Dedifferentiated amniotic fluid mesenchymal stem cell (primary cell): Measurements from ENCODE around the gene RNF208.

Source experiments
- DNase-seq: peaks from one replicate; pipeline ENCODE4 v3.0.0-alpha.2; 2016; ENCODE audit errors: extremely low spot score

Gene RNF208

DNA sequence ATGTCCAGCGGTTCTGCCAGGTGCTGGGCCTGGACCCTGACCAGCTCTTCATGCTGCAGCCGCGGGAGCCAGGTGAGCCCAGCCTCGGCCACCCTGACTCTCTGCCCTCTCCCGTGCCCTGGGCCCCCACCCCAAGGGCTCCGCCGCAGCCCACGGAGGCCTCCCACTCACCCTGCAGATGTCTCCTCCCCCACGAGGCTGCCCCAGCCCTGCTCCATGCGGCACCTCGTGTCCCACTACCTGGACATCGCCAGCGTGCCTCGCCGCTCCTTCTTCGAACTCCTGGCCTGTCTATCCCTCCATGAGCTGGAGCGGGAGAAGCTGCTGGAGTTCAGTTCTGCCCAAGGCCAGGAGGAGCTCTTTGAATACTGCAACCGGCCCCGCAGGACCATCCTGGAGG lies 7.4 kb downstream of the RNF208 start:
- no peak for DNase-seq

DNA sequence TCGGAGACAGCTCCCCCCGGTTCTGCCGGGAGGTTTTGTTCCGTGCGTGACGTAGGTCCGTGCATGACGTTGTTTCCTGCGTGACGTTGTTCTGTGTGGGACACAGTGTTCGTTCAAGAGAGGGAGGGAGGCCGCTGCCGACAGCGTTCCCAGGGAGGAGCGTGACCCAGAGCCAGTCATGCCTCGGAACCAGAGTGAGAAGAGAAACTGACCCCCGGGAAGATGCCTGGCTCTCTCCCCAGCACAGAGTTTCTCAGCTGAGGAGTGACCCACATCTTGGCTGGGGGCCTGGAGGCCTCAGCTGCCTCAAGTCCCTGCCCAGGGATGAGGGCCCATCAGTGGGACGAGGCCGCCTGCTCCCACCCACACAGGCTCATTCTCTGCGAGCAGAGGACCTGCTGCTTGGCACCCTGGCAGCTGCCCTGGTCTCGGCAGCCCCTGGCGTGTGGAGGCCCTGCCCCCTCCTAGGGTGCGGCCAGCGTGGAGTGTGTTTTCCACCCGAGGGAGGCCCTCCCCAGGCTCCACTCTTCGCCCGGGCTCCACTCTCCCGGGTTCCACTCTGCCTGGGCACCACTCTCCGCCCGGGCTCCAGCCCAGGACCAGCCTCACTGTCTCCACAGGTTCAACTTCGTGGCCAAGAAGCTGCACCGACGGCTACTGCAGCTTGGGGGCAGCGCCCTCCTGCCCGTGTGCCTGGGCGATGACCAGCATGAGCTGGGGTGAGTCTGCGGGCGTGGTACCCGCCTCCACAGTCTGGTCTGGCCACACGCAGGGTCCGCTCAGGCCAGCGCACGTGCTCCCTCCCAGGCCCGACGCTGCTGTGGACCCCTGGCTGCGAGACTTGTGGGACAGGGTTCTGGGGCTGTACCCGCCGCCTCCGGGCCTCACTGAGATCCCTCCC lies 8.6 kb downstream of the RNF208 start:
- DNase-seq, result no peak

DNA sequence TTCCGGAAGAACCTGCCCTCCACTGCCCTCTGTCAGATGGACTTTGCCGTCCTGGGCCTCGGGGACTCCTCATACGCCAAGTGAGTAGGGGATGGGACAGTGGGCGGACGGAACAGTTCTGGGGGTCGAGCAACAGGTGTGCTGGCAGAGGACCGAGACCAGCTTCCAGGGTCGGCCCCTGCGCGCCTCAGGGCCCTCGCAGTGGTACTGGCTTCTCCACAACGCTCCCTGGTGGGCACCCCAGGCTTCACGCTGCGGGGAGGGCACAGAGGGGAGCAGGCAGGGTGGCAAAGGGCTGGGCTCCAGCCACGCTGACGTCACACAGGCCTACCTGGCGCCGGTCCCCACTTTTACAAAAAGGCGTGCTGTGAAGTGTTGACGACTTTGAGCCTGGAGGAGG lies 9.5 kb downstream of the RNF208 start:
- no peak for DNase-seq

DNA sequence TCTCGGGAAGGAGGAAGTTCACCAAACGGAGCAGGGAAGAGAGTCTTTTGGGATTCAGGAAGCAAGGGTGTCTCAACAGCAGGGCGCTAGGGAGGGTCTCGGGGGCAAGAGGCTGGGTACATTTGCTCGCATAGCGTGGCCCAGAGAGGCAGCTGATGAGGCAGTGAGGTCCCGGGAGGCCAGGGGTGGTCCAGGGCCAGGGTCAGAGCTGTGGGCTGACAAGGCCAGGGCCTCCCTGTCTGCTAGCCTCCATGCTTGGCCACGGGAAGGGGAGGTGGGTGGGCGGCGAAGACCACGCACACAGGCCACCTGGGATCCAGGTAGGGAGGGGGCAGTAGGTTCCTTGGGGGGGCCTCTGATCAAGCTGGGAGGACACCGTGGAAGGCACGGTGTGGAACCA lies 10.5 kb downstream of the RNF208 start:
- DNase-seq, result no peak

DNA sequence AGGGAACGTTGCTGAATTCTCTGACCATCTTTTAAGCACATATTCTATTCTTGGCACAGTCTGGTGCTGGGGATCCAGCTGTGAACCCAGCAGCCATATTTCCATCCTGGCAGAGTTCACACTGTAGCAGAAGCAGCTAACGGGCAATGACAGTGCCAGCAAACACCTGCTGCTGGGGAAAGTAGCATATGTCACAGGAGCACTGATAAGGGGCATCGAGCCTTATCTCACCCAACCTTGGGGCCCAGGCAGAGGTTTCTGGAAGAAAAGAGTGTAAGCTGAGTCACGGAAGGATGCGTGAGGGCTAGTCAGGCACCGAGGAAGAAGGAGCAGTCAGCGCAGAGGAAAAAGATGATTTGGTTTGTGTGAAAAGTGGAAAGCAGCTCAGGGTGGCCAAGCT lies 15.4 kb downstream of the RNF208 start:
- no peak for DNase-seq

DNA sequence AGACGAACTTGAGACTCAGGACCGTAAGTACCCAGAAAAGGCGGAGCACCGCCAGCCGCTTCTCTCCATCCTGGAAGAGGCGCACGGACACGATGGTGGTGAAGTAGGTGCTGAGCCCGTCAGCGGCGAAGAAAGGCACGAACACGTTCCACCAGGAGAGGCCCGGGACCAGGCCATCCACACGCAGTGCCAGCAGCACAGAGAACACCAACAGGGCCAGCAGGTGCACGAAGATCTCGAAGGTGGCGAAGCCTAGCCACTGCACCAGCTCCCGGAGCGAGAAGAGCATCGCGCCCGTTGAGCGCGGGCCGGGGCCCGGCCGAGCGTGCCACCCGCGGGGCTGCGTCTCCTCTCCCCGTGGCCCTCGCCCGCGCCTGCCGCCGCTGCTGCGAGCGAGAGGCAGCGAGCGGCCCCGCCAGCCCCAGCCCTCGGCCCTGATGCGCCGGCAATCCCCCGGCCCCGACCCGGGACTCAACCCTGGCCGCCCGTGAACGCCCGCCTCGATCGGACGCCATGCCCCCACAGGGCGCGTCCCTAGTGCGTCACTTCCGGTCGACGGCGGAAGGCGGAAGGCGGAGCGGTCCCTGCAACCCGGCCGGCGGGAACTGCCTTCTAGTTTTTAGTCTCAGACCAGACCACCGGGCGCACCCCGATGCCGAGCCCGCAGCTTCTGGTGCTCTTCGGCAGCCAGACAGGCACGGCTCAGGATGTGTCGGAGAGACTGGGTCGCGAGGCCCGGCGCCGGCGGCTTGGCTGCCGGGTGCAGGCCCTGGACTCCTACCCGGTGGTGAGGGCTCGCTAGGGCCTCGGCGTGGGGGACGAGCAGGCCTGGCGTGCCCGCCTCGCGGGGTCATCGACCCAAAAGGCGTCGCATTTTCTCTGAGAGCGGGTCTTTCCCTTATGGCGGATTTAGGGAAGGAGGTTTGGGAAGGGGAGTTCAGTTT lies 16.6 kb downstream of the RNF208 start, which contains the start of the genes NDOR1 and TMEM203:
Gene NDOR1 (plus strand): TSS at position 575 of the 944 bp plus-strand sequence. CDS start 78 bp downstream, at position 653.
Gene TMEM203 (minus strand): TSS at position 523 of the 944 bp plus-strand sequence. CDS start 234 bp downstream, at position 289.
- DNase-seq, result peak; percentile 86

DNA sequence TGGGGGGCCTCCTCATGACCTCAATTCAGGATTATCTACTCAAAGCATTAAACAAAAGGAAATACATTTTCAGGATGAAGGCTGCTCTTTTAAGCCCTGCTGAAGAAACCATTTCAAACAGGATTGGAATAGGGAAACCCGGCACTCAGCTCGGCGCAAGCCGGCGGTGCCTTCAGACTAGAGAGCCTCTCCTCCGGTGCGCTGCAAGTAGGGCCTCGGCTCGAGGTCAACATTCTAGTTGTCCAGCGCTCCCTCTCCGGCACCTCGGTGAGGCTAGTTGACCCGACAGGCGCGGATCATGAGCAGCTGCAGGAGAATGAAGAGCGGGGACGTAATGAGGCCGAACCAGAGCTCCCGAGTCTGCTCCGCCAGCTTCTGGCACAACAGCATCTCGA lies 17.3 kb downstream of the RNF208 start:
- DNase-seq, result no peak

DNA sequence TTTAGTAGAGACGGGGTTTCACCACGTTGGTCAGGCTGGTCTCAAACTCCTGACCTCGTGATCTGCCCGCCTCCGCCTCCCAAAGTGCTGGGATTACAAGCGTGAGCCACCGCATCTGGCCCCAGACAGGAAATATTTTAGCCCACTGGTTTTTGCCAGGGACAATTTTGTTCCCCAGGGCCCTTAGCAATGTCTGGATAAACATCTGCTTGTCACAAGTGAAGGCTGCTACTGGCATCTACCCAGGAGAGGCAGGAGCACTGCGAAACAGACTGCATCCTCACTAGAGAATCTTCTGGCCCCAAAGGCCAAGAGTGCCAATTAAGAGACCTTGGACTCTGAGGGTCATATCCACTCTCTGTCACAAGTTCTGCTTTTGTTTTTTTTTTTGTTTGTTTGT lies 19.1 kb downstream of the RNF208 start:
- DNase-seq, result no peak

DNA sequence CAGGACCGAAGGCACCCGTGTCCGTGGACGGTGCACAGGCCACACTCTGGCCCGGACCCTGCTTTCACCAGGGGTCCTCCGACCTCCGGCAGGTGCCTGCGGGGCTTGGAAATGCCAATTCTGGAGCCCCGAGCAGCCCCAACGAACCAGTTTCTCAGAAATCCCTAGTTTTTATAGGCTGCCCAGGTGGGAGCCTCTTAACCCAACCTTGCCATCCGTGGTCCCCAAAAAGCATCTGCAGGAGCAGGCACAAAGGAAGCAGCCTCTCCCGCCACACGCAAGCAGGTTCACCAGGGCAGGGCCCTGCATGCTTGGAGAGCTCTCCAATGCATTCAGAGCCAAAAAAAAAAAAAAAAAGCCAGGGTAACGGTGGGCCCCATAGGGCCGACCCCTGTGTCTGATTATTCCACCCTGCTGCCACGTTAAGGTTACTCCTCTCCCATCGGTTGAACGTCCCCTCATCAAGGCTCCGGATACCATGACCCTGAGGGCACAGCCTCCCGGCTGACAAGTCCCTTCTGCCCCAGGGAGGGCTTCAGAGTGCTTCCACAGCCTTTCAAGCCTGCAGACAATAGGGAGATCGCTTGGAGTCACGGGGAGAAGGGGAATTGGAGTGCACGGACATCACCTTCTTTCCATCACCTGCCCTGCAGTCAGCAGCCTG lies 20.7 kb downstream of the RNF208 start:
- no peak for DNase-seq

DNA sequence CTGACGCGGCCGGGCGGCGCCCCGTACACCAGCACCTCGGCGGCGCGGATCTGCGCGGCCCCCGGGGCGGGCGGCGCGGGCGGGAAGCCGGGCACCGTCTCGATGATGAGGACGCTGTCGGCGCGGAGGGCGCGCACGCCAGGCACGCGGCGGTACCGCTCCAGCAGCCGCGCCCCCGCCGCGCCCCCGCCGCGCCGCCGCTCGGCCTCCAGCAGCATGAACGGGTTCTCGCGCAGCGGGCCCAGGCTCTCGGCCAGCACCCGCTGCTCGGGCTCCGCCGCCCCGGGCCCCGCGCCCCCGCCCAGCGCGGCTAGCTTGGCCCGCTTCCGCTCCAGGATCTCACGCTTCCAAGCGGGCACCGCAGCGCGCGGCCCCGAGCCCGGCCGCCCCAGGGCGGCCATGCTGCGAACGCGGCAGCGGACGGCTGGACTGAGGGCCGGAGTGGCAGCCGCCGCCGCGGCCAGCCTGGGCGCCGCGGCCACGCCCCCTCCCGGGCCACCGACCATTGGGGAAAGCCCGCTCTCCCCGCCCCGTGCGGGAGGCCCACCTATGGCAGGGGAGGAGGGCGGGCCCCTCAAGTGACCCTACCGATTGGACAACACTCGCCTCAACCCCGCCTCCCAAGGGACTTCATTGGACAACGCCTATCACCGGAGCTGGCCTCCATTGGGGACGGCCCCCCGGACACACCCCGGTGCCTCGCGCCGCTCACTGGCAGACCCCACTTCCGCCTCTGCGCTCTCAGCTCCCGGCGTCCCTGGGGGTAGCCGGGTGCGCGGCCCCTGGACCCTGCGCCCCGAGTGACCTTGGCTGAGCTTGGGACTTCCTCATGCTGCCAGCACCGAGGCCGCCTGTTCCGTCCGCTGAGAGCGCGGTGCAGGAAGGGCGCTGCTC lies 21.5 kb downstream of the RNF208 start, which contains the start of gene TPRN:
Gene TPRN (minus strand): TSS at position 431 of the 894 bp plus-strand sequence. CDS start 30 bp downstream, at position 401.
- DNase-seq, result peak; percentile 98

DNA sequence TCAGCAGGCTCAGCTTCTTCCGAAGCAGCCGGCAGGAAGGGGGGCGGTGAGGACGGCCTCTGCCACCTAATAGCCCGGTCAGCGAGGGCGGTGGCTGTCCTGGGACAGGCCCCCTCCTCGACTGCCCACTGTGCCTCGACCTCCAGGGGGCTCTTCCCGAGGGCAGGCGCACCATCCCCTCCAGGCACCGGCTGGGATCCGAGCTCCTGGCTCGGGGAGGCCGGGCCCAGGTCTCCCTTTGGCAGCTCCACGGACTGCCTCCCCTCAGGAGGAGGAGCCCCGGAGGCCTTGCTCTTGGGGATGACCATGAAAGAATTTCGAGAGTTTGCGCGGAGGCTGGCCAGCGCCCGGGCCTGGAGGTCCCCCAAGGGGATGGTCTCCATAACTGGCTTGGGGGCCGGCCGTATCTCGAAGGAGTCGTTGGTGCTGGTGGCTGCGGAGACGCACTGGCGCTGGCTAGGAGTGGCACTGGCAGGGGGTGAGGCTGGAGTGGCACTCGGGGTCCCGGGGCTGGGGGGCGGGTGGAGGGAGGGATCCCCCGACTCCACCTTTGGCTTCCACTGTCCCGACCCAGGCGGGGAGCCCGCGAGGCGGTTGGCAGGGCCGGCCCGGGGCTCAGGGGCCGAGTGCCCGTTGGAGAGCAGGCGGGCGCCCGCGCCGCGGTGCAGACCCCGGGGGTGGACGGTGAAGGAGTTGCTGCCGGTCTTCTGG lies 22.5 kb downstream of the RNF208 start:
- no peak for DNase-seq

DNA sequence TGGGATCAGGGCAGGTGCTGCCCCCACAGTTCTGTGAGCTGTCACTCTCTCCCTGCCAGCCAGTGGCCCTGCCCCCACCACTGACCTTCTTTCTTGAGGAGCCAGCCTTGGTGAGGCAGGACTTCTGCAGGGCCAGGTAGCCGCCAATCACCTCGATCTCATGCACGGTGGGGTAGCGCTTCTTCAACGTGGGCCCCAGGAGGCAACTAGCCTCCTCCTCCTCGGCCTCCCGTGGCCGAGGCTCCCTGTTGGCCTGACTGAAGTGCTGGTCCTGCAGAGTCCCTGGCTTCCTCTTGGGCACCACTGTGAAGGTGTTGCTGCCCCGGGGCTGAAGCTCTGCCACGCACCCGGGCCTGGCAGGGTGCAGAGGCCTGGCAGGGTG lies 23.1 kb downstream of the RNF208 start:
- no peak for DNase-seq

DNA sequence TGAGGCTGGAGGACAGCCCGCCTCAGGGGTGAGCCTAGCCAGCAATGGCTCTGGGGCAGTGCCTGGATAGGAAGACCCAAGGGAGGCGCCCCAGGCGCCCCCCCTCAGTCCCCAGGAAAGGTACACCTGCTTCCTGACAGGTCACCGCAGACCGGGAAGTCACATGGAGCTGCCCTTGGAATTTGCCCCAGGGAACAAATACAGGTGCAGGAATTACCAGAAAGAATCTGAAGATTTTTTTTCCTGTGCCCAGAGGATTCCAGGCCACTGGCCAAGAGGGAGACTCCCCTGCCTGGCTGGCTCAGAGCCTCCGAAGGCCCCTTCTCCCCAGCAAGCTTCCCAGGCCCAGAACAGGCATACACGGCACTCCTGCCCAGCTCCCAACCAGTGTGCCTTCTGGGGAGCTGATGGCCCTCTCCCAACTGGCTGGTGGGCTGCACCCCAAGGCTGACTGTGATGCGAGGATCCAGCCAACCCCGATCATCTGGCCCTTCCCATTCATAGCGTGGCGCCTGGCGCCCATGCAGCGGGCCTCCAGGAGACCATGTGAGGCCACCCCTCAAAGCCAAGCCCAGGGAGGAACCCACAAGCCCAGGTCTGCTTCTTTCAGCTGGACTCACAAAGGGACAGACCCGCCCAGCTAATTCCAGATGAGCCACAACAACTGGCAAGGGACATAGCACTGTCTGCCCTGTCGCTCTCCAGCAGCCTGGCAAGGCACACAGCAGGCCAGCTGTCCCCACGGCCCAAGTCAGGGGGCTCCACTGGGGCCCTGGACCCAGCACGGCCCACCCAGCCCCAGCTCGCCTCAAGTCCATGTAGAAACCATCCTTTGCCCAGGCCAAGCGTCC lies 23.8 kb downstream of the RNF208 start:
- DNase-seq, result no peak

DNA sequence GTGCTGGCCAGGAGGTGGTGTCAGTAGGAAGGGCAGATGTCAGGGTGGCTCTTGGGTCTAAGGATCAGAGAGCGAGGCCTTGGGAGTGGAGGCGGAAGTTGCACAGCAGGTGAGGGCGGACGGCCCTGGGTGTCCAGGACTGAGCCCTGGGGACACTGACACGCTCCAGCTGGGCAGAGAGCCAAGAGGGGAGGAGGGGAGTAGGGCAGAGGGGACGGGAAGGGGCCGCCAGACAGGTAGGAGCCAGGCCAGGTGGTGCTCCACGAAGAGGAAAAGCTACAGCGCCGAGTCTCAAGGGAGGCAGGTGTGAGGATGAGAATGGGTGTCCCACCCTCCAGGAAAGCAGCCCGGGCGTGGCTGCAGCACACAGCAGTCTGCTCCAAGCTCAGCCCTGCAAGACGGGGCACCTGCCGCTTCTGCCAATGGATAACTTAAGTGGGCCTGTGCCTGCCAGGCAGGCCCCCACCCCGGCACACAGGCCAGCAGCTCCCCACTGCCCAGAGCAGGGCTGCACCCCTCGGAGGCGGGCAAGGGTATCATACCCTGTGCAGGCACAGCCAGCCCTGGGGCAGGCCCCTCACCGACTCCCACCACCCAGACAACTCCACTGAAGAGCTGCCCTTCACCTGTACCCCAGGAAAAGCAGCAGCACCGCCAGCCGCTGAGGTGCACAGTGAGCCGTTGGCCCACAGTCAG lies 26.4 kb downstream of the RNF208 start:
- no peak for DNase-seq

DNA sequence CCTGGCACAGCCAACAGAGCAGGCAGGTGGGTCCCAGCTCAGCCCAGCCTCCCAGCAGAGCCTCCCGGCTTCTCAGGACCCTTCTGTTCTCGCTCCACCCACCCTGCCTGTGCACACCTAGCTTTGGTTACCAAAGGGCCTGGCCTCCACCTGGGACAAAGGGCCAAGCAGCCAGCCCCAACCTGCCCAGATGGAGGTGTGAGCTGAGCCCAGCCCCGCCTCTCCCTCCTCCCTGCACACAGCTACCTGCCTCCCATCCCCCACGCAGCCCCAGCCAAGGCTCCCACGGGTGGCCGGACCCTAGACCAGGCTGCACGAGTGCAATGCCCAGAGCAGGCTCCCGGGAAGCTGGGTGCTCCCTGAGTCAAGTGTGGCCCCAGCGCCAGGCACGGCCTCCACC lies 27.1 kb downstream of the RNF208 start:
- no peak for DNase-seq

DNA sequence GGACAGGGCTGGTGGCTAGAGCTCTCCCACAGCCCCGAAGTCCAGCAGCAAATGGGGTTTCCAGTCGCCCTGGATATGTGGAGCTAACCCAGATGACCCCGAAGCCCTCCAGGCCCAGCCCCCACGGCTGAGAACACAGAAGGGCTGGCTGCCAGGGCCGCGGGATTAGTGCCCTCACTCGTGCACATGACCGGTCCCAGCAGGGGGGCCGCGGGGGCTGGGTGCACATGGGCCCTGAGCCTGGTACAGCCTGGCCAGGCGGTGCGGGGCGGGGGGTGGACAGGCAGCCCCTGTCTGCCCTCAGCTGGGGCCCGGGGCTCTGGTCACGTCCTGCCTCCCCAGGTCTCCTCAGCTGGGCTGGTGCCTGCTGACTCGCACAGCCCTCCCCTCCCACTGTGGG lies 27.7 kb downstream of the RNF208 start:
- no peak for DNase-seq

DNA sequence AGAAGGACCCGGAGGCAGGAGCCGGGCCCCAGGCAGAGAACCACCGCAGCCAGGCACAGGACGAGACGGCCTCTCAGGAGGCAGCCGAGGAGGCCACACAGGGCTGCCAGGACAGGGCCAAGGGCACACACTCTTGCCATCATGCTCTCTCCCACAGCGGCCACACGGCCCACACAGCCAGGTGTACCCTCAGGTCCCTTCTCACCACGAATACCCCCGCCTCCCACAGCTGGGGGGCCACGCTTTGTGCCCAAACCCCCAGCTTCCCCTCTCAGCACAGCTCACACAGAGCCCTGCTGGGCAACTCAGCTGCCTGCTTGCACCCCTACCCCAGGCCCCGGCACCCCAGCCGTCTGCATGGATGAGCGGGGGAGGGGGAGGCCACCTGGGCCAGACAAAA lies 28.3 kb downstream of the RNF208 start:
- DNase-seq, result no peak

DNA sequence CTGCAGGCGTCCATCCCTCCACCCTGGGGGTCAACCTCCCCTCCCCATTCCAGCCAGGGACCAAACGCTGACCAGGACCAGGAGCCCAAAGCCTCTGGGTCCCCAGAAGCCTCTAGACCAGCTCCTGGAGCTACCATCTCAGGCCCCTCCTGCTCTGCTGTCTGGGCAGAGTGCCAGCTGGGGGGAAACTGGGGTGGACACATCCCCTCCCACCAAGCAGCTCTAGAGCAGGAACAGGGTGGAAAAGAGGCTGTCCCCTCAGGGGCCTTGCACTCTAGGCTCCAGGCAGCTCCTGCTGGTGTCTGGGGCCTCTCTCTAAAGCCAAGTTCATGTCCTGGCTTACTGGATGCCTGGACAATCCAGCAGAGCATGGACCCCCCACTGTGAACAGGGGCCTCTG lies 29.2 kb downstream of the RNF208 start:
- DNase-seq, result no peak

DNA sequence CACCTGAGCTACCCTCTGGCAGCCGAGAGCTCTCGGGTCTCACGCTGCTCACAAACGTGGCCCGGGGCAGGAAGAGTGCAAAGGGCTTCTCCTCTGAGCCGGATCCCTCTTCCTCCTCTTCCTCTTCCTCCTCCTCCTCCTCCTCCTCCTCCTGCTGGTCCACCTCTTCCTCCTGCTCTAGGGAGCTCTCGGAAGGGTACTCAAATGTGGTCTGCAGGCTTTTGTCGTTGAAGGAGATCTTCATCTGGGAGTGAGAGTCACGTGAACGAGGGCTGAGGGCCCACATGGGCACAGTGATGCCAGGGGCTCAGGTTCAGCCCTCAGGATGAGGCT lies 29.6 kb downstream of the RNF208 start:
- DNase-seq, result no peak
